ENCODE results near the gene RBP2. TPM values are rescaled to one million over a fixed set of nuclear protein-coding genes. Genes with fewer than 3 reads are reported as not detected.

Gene RBP2
- total and polyA plus RNA-seq, 2 of the 8 experiments (the other 6 are each of a cell fraction or from before 2014, with no cell fraction given): not detected

DNA sequence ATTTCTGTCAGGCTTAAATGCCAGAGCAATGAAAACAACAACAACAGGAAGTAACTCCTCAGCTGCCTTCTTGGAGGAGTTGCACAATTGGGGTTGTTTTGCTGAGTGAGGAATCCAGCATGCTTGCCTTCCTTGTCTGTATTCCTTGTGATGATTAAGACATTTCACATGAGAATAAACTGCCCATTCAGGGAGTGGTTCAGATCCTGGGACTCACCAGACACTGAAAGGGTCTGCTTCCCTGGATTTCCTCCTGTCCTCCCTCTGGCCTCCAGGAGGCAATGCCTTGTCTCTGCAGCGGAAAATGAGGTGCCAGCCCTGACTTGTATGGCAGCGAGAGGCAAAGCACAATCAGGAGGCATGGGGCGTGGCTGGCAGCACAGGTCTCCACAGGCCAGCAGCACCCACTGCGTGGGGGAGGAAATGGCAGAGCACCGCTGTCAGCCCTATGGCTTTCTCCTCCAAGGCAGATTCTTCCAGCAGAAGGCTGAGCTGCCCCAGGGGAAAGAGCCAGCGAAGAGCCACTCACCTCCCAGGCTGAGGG is 41.5 kb downstream of the RBP2 start:
- no peak overlapping the region for H2BK15ac ChIP-seq (ENCODE audit: low read length)
- 86% methylated on average over 5 of the region's 6 CpGs; no CpG with 5 or more reads in 1 of the 2 experiments for WGBS, 2 experiments (ENCODE audit: extremely low coverage in 1 of 2, insufficient coverage in 1 of 2, insufficient read length in 1 of 2, insufficient replicate concordance in 2 of 2, low coverage in 1 of 2, low lambda C conversion rate in 2 of 2, missing lambda C conversion rate in 1 of 2)
- H4K8ac ChIP-seq (ENCODE audit: extremely low read depth, insufficient read depth, low read length): peak overlapping the region; percentile 81; the same call in 1 of the 2 replicates
- H3K9ac ChIP-seq (replicated peaks in 1 of 4; ENCODE audit: extremely low read depth in 1 of 4, low read depth in 3 of 4, low read length in 3 of 4): no peak overlapping the region
- no peak overlapping the region for H3K18ac ChIP-seq (ENCODE audit: extremely low read depth, low read length)
- no peak overlapping the region for H3K14ac ChIP-seq (ENCODE audit: insufficient read length)
- H2AK5ac ChIP-seq (ENCODE audit: low read depth, low read length): no peak overlapping the region
- no peaks in the 10 kb centered on the region for H3K79me2 ChIP-seq (ENCODE audit: control insufficient read depth in 1 of 2, insufficient read depth in 2 of 2, low read length in 2 of 2)
- CTCF ChIA-PET (ENCODE audit: partially characterized antibody): interaction anchor here (0.6 to 4.7 kb wide), 18 partner anchors 8 to 458 kb away, joined by 3 to 27 read pairs (median 4); no protein-coding TSS in a partner anchor
- H3K27ac ChIP-seq (ENCODE audit: low read depth, low read length): no peak overlapping the region
- H4K20me1 ChIP-seq (replicated peaks in 1 of 2; ENCODE audit: control insufficient read depth in 1 of 2, insufficient read depth in 2 of 2, low read length in 2 of 2): no peaks in the 10 kb centered on the region
- H3K36me3 ChIP-seq (ENCODE audit: control insufficient read depth in 2 of 4, insufficient read depth in 4 of 4, low read length in 3 of 4): no peaks in the 10 kb centered on the region
- no peak overlapping the region for H2BK20ac ChIP-seq (ENCODE audit: low read length)
- H4K5ac ChIP-seq (ENCODE audit: insufficient read length, low read depth, low read length): no peak overlapping the region
- no peak overlapping the region for H3K23ac ChIP-seq (ENCODE audit: insufficient read length)
- FAIRE-seq (no peak), DNase-seq (ENCODE audit: low read depth in 1 of 2, low spot score in 2 of 2) (no peak)
- no peak overlapping the region for H3K4me2 ChIP-seq (ENCODE audit: insufficient read depth in 1 of 2, low read depth in 2 of 2, low read length in 2 of 2)
- no peak overlapping the region for H2BK120ac ChIP-seq (replicated peaks; ENCODE audit: low read depth, low read length)
- no peaks in the 10 kb centered on the region; the same call in 1 of the 2 replicates for H3K23me2 ChIP-seq (ENCODE audit: low read depth, low read length)
- H3K4me3 ChIP-seq (ENCODE audit: extremely low read depth in 1 of 4, insufficient read depth in 2 of 4, low read depth in 3 of 4, low read length in 4 of 4): no peak overlapping the region
- no peak overlapping the region for H4K91ac ChIP-seq (replicated peaks; ENCODE audit: insufficient read length, low read length)
- H3K9me3 ChIP-seq (ENCODE audit: insufficient read depth in 2 of 2, low read depth in 1 of 2, low read length in 1 of 2): no peaks in the 10 kb centered on the region
- H2BK12ac ChIP-seq (ENCODE audit: low read depth, low read length): no peak overlapping the region
- no peak overlapping the region for H3K4ac ChIP-seq (replicated peaks; ENCODE audit: insufficient read length, low read depth, low read length)
- no peak overlapping the region for H2BK5ac ChIP-seq (ENCODE audit: low read depth, low read length)
- POLR2A ChIA-PET (ENCODE audit: partially characterized antibody): no interaction called here
- peaks cover 0 to 3% (median 0%) of the 10 kb centered on the region in 4 experiments; a peak in 1 of 7 replicates for H3K4me1 ChIP-seq (replicated peaks in 1 of 4; ENCODE audit: control insufficient read depth in 3 of 4, insufficient read depth in 4 of 4, low read length in 3 of 4)
- no peak overlapping the region for H3K56ac ChIP-seq (replicated peaks; ENCODE audit: insufficient read length, low read depth, low read length)
- no peaks in the 10 kb centered on the region for H3K27me3 ChIP-seq (replicated peaks in 1 of 4; ENCODE audit: control insufficient read depth in 3 of 4, extremely low read depth in 1 of 4, insufficient read depth in 3 of 4, low read length in 3 of 4)
- H3K79me1 ChIP-seq (ENCODE audit: low read depth, low read length): no peaks in the 10 kb centered on the region
- H2AFZ ChIP-seq (ENCODE audit: low read length): no peak overlapping the region
- TF ChIP-seq NANOG (IDR thresholded peaks at IDR 0.05; ENCODE audit: insufficient read depth, low read depth, low read length, poor library complexity, severe bottlenecking) (no peak), TAF7 (optimal IDR thresholded peaks at IDR 0.05; ENCODE audit: borderline replicate concordance, low read depth, low read length) (no peak), SP1 (IDR thresholded peaks at IDR 0.05; ENCODE audit: low read depth, low read length) (no peak)
